Thoracic aorta (tissue), 2 donors: ENCODE measurements around the gene BSG. TPM values are rescaled to one million over a fixed set of nuclear protein-coding genes. Genes with fewer than 3 reads are reported as not detected.
"Not testable (repeated sequence)": the region's sequence is repeated elsewhere in the genome, so short reads cannot be mapped to it uniquely, and the experiment has no call there.

Source experiments
- ATAC-seq: fragments of 150-250 bp; one replicate; pipeline ENCODE4 v1.8.0; 2017; ENCODE audit warnings: low read depth; ENCODE audit not compliant: insufficient number of reproducible peaks, low FRiP score
- DNase-seq: peaks from one replicate; pipeline ENCODE4 v3.0.0-alpha.2; 2020; ENCODE audit warnings: low spot score
- H3K27ac ChIP-seq, 2 donors: fragments of 200-600 bp; sonication (generic); 1 replicate in 1 of 2; 2 replicates in 1 of 2; pipeline ENCODE4 v1.5.1; 2016; ENCODE audit warnings: mild to moderate bottlenecking in 2 of 2, moderate library complexity in 2 of 2
- H3K27me3 ChIP-seq: fragments of 200-600 bp; sonication (generic); replicated peaks from 2 replicates; pipeline ENCODE4 v1.6.0; 2016; ENCODE audit warnings: mild to moderate bottlenecking; ENCODE audit not compliant: insufficient read depth
- H3K36me3 ChIP-seq: fragments of 200-600 bp; sonication (generic); one replicate; pipeline ENCODE4 v1.5.1; 2016
- H3K4me1 ChIP-seq, 2 donors: fragments of 200-600 bp; sonication (generic); 1 replicate in 1 of 2; 2 replicates in 1 of 2; pipeline versions ENCODE4 v1.5.1 to v1.6.0; 2016; ENCODE audit warnings: low read depth in 2 of 2, mild to moderate bottlenecking in 1 of 2; ENCODE audit not compliant: control insufficient read depth in 1 of 2
- H3K4me3 ChIP-seq: fragments of 200-600 bp; sonication (generic); 2 replicates; pipeline ENCODE4 v1.5.1; 2016; ENCODE audit warnings: mild to moderate bottlenecking
- H3K9me3 ChIP-seq: fragments of 200-600 bp; sonication (generic); 2 replicates; pipeline ENCODE4 v1.5.1; 2016
- CTCF ChIP-seq: fragments of 200-600 bp; sonication (generic); IDR thresholded peaks from one replicate; pipeline ENCODE4 v1.5.1; 2019; ENCODE audit warnings: antibody characterized with exemption
- total RNA-seq, 2 donors: library from RNA; depleted of rRNA; stranded (reverse); fragments of >200 nt; gene quantifications; one replicate each; pipeline versions ENCODE4 v1.1.0 to v1.2.3, GENCODE V29; 2016

Gene BSG
- total RNA-seq, 2 donors from 2014 or later = 344 to 575 TPM

GRCh38 chr19:623175-623916 lies 51.0 kb downstream of the BSG start:
- TF ChIP-seq CTCF = no peak
- H3K27me3 ChIP-seq = no peaks in the 10 kb centered on the region
- DNase-seq = no peak
- H3K4me3 ChIP-seq = no peak overlapping the region
- H3K27ac ChIP-seq = no peak overlapping the region
- peaks cover 34% of the 10 kb centered on the region for H3K36me3 ChIP-seq
- no peaks in the 10 kb centered on the region for H3K9me3 ChIP-seq
- ATAC-seq = no peak
- no peaks in the 10 kb centered on the region for H3K4me1 ChIP-seq

GRCh38 chr19:623974-624373 lies 51.6 kb downstream of the BSG start:
- no peak overlapping the region for H3K27ac ChIP-seq
- DNase-seq = no peak
- no peak overlapping the region for H3K4me3 ChIP-seq
- no peaks in the 10 kb centered on the region for H3K9me3 ChIP-seq
- H3K36me3 ChIP-seq = peaks cover 32% of the 10 kb centered on the region
- TF ChIP-seq CTCF = no peak
- H3K4me1 ChIP-seq = no peaks in the 10 kb centered on the region
- H3K27me3 ChIP-seq = no peaks in the 10 kb centered on the region
- no peak for ATAC-seq

GRCh38 chr19:624433-625109 lies 52.2 kb downstream of the BSG start:
- no peak for ATAC-seq
- Histone ChIP-seq H3K27ac (no peak overlapping the region), H3K4me1 (no peaks in the 10 kb centered on the region), H3K4me3 (no peak overlapping the region), H3K27me3 (no peaks in the 10 kb centered on the region), H3K9me3 (no peaks in the 10 kb centered on the region), H3K36me3 (peaks cover 27% of the 10 kb centered on the region)
- no peak for TF ChIP-seq CTCF
- no peak for DNase-seq

- peaks cover 22% of the 10 kb centered on the region for H3K36me3 ChIP-seq
- H3K4me3 ChIP-seq = no peak overlapping the region
- no peak overlapping the region for H3K27ac ChIP-seq
- DNase-seq = no peak
- ATAC-seq = no peak
- no peaks in the 10 kb centered on the region for H3K9me3 ChIP-seq
- no peak for TF ChIP-seq CTCF
- H3K27me3 ChIP-seq = no peaks in the 10 kb centered on the region
- H3K4me1 ChIP-seq = no peaks in the 10 kb centered on the region
These were observed 52.9 kb downstream of the BSG start for GRCh38 chr19:625257-625656.

- not testable (repeated sequence) for H3K4me3 ChIP-seq, H3K4me1 ChIP-seq, H3K9me3 ChIP-seq, ATAC-seq, DNase-seq, H3K27ac ChIP-seq, H3K27me3 ChIP-seq
- H3K36me3 ChIP-seq = peaks cover 19% of the 10 kb centered on the region
These were observed 54.2 kb downstream of the BSG start for GRCh38 chr19:626566-626965.
